Suppressor macrophage (primary cell): Measurements from ENCODE around the gene ACSS1.
"Not testable (repeated sequence)": the region's sequence is repeated elsewhere in the genome, so short reads cannot be mapped to it uniquely, and the experiment has no call there.

Source experiments
- DNase-seq, 4 experiments: peaks; one replicate each; pipeline ENCODE4 v3.0.0-alpha.2; 2020 to 2022

Gene ACSS1

GRCh38 chr20:25009218-25010145 lies 48.5 kb downstream of the ACSS1 start:
- DNase-seq, result no peak

- no peak for DNase-seq
These were observed 49.3 kb downstream of the ACSS1 start for GRCh38 chr20:25008388-25009217.

DNA sequence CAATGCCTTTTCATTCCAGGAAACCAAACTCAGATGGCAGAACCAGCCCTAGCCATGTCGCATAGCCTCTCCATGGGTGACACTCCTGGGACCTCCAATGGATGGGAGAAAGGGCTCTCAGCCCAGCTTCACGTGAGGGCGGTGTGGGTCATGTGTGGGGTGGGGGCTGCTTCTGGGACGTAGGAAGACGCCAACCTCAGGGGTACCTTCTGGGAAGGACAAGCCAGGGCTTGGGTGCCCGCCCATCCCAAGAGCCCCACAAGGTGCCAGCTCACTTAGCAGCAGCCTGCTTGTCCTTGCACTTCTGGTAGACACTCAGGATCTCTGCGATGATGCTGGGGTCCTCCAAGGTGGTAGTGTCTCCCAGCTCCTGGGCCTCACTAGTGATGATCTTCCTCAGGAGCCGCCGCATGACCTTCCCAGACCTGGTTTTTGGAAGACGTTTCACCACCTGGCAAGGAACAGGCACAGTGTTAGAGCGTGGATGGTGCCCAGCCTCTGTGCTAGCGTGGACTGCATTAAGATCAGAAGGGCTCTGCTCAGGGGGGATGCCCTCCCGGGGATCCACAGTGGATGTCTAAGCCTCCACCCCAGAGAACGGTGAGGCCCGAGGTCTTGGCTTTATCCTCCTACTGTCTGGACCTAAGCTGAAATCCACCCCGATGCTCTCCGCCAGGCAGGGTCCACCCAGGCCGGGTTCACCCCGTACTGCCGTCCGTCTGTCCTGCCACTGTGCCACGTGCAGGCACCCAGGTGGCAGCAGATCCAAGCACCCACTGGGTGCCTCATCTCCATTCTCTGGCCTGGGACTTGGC lies 50.2 kb downstream of the ACSS1 start:
- no peak for DNase-seq

GRCh38 chr20:25006431-25007167 lies 51.3 kb downstream of the ACSS1 start:
- no peak for DNase-seq

GRCh38 chr20:25005661-25006060 lies 52.3 kb downstream of the ACSS1 start:
- no peak for DNase-seq

DNA sequence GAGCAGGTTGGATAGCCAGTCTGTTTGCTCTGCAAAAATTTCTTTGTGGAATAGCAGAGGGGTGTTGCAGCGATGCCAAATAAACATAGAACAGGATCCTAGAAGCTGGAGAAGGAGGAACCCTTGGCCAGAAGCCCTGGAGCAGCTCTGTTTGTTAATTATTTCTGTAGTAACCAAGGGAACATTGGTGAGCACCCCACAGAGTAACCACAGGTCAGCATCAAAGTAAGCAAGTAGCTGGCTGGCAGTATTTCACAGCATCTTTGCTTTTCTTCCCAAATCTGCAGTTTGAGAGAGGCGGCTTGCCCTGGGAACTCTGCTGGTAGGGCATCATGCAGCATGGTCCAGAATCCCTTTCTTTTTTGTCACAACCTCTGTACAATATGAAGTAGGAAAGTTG lies 52.7 kb downstream of the ACSS1 start:
- no peak for DNase-seq

GRCh38 chr20:25003002-25003401 lies 54.9 kb downstream of the ACSS1 start:
- DNase-seq, result no peak

DNA sequence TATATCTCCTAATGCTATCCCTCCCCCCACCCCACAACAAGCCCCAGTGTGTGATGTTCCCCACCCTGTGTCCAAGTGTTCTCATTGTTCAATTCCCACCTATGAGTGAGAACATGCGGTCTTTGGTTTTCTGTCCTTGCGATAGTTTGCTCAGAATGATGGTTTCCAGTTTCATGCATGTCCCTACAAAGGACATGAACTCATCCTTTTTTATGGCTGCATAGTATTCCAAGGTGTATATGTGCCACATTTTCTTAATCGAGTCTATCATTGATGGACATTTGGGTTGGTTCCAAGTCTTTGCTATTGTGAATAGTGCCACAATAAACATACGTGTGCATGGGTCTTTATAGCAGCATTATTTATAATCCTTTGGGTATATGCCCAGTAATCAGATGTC lies 56.6 kb downstream of the ACSS1 start:
- DNase-seq, result not testable (repeated sequence)

DNA sequence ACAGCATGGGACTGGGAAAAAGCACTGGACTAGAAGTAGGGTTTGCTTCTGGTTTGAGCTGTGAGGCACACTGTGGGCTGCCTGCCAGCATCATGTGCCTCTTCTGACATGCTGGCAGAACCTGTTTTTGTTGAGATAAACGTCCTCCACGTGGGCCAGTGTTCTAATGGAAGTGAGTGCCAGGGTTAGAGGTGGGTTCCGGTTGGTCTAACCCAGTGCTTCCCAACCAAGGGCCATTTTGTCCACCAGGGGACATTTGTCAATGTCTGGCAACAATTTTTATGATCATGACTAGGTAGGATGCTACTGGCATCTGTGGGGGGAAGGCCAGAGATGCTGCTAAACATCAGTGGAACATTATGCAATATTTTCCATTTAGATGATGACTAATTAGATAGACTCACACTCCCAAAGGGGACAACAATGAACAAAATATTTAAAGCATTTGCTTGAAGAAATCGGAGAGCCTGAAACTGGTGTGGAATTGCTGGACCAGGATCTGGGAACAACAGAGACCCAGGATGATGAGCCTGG lies 57.6 kb downstream of the ACSS1 start:
- DNase-seq, result no peak

- DNase-seq, result no peak
These were observed 58.4 kb downstream of the ACSS1 start for GRCh38 chr20:24999568-24999967.

DNA sequence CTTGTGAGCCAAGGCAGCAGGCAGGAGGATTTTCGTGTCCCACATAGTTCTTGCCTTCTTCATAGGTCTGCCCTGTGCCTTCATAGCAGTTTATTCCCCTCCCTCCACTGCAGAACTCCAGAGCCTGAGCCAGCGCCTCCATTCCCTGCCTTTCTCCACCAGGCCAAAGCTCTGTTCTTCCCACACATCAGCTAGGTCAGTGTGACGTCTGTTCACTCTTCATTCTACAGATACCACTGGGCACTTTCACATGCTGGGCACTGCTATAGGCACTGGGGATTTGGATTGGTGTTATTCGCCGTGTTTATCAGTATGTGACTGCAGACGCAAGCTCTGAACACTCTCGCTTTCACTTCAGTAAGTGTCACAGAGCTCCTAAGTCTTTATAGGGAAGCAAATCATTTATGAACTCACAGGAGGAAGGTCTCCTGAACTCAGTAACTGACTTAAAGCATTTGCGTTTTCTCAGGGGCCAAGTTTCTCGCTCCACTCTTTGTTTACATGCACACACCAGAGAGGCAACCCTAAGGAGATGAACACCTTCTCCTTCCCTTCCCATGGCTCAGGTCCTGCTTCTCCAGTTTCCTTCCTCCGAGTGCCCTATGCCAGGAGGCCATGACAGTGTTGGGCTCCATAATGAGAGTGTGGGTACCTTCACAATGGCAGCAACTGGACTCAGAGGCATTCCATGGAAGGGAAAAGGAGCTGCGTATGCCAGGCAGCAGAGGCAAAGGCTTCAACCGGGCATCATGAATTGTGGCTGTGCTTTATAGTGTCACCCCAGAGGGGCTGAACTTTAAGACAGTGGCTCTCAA lies 59.1 kb downstream of the ACSS1 start:
- DNase-seq, result no peak

DNA sequence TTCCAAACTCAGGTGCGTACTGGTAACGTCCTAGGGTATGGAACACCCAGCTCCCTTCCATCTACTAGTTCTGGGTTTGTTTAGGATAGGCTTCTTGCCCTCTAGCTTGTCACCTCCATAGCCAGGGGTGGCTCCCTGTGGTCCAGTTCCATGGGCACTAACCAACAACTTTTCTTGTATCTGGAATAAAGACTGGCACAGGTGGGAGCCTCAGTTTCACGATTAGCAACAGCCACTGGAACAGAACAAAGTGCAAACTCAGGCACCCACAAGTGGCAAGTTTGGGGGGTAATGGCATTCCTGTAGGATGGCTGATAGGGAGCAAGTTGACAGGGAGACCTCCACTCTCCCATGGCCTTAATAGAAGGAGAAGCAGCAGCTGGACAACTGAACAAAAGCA lies 59.8 kb downstream of the ACSS1 start:
- DNase-seq, result no peak

- DNase-seq, result no peak
These were observed 61.2 kb downstream of the ACSS1 start for GRCh38 chr20:24996449-24997377.

DNA sequence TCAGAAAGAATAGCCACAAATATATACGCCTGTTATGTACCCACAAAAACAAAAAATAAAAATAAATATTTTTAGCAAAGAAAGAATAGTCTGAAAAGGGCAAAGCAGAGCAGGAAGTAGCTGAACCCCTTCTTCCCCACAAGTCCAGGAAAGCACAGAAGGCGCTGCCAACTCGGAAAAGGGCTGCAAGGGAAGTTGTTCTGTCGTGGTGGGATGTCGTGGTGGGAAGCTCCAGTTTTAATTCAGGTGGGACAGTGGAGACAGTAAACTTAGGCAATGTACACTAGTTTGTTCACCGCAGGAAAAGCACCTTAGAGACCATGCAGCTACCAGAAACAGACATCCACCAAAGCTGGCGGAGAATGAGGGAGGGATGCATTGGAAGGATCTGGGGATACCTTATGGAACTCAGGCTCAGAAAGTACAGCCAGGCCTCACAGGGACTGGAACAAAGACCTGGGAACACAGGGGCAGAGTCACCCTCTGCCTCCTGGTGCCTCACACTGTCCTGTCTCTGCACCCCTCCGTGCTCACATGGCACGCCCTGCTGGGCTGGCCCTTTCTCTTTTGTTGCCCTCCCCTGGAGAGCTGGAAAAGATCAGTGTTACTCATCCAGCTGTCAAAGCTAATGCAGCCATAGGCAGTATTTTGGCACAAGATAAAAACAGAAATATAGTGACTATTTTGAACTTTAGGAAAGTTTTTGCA lies 62.0 kb downstream of the ACSS1 start:
- no peak for DNase-seq

DNA sequence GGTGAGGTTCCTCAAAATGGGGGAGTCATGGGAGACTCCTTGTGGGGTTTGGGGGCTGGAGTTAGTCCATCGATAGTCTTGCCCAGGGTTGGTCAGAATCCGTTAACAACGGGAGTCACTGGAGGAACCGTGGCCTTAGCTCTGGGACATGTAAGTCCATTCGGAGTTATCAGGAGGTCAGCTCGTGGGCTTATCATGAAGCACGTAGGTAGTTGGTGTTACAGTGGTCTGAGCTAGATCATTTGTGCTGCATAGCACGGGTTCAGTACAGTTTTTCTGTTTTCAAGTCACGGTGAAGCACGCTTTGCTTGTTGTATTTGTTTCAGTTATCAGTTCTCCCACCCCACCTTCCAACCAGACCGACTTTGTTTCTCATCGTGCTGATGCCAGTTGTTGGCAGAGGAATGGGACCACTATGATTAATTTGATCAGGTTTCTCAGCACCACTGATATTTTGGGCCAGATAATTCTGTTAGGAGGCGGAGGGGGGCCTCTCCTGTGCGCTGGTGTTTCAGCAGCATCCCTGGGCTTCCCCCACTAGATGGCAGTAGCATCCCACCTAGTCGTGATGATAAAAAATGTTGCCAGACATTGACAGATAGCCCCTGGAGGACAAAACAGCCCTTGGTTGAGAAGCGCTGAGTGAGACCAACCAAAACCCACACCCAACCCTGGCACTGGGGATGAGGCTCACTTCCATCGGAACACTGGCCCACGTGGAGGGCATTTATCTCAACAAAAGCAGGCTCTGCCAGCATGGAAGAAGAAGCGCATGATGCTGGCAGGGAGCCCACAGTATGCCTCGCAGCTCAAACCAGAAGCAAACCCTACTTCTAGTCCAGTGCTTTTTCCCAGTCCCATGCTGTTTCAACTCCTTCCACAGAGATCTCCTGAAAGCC lies 63.2 kb downstream of the ACSS1 start:
- DNase-seq, result peak; percentile 80 to 87 (median 86)

DNA sequence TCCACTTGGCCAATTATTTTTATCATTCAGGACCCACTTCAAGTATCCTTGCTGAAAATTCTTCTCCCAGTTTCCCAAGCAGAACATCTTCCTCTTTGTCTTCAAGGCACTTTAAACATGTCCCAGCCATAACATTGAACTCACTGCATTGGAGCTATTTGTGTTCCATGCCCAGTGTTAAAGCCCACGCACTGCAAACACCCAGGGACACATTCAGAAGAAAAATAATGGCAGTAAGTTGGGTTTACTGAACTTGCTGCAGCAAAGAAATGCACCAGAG lies 63.8 kb downstream of the ACSS1 start:
- DNase-seq, result no peak

GRCh38 chr20:24993337-24994185 lies 64.4 kb downstream of the ACSS1 start:
- DNase-seq, result peak; percentile 42 to 65 (median 54)
